Kidney glomerular epithelial cell (primary cell): ENCODE results near the gene MATN1.

Source experiments
- DNase-seq: peaks from one replicate; lab custom pipeline; 2025; lab: John Stamatoyannopoulos, UW

Gene MATN1

GRCh38 chr1:30758121-30758688 lies 34.8 kb upstream of the MATN1 start:
- DNase-seq, result no peak

- DNase-seq, result no peak
Measured at GRCh38 chr1:30757352-30758120, 34.2 kb upstream of the MATN1 start, which contains the start of gene LAPTM5. TSS of gene LAPTM5 (minus strand) at chr1:30757774. CDS start at chr1:30757745, 29 bp downstream.

GRCh38 chr1:30756545-30757351 lies 33.4 kb upstream of the MATN1 start:
- peak; percentile 20 for DNase-seq

DNA sequence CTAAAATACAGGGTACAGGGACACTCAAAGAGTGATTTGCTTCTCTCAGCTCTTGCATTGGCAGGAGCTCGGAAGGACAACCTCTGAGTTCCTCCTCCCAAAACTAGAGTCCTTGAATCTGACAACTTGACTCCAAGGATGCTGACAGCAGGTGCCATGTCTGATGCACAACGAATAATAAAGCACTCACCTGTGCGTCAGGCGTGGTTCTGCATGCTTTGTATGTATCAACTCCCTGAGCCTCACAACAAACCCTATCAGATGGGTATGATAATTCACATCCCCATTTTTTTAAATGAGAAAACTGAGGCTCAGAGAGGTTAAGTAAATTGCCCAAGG lies 32.8 kb upstream of the MATN1 start:
- DNase-seq, result no peak

- no peak for DNase-seq
Measured at GRCh38 chr1:30755746-30756145, 32.4 kb upstream of the MATN1 start.

- DNase-seq, result no peak
Measured at GRCh38 chr1:30755334-30755733, 31.9 kb upstream of the MATN1 start.

DNA sequence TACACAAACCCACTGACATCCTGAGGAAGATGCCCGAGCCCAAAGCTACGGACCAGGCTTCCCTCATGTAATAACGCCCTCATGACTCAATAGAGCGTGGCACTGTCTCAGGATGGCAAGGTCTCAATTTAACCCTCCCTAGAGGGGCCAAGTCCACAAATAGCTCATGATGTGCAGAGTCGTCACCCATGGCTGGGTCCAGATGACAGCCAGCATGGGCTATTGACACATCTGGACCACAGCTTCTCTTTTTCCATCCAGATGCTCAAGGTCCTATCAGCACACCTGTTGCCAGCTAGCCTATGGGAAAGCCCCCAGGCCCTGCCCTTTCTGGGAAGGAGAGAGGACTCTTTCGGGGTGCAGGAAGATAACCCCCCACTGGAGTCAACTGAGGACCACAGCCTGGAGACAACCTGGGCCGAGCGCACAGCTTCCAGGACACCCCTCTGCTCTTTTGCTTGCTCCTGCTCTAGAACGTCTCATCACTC lies 31.3 kb upstream of the MATN1 start:
- DNase-seq, result no peak

DNA sequence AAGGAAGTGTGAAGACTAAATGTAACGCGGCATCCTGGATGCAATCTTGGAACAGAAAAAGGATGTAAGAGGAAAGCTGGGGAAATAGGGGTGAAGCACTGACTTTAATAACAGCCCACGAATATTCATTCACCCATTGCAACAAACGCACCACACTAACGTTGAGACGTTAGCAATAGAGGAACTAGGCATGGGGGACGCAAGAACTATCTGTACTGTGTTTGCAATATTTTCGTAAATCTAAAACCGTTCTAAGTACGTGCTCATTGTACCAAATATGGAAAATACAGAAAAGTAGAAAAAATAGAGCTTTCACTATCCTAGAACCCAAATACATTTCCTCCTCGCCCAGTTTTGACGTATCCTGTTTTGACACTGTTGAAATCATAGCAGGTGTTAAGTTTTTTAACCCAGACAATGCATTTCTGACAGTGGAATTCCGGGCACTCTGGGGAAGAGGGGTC lies 30.3 kb upstream of the MATN1 start:
- no peak for DNase-seq

DNA sequence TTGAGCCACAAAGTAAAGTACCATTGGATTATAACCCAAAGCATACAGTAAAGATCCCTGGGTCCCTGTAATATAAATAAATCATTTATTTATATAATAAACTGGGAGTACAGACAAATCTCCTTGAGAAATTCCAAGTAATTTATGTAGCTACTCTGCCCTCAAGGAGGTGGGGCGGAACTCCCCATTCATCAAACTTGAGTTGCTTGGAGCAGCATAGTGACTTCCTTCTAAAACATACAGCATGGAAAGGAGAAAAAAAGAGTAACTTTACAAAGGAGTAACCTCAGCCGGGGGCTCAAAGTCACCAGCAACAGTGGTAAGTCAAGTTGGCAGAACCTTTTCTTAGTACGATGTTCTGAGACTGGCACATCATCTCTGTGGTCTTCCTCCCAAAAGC lies 29.7 kb upstream of the MATN1 start:
- DNase-seq, result no peak

DNA sequence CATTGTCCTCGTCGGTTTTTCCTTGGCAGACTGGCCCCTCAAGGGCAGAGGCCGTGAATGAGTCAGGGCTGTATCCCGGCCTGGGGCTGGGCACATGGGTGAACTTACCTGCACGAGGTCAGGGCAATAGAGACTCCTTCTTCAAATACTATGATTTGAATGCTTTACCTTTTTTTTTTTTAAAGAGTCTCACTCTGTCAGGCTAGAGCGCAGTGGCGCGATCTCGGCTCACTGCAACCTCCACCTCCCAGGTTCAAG lies 29.2 kb upstream of the MATN1 start:
- no peak for DNase-seq

DNA sequence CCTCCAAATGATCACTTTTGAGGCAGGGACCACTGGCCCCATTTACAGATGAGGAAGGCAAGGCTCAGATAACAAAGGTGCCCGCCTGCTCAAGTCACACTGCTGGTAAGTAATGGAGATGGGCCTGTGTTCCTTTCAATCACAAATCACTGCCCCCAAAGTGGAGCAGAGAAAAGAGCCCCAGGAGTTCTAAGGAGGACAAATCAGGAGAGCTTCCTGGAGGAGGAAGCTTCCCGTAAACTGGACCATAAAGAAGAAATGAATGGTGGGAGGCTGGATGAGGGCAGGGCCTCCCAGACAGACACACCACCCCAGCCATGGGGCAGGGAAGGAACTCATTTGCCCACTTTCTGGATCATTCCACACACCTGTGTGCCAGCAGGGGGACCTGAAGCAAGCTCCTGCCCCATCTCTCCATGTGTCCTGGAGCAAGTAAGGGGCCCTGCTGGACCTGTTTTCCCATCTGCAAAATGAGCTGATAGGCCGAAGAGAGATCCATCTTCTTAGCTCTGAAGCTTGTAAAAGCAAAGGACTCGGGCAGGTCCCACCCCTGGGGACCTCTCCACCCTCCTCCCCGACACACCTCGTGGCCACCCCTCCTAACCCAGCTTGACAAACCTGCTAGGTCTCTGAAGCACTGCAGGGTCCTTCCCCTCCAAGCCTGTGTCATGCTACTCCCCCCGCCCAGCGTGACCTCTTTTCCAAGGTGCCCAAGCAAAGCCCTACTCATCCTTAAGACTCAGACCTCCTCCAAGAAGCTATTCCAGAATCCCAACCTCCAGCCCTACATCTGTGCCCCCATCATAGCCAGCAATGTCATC lies 28.7 kb upstream of the MATN1 start:
- no peak for DNase-seq

DNA sequence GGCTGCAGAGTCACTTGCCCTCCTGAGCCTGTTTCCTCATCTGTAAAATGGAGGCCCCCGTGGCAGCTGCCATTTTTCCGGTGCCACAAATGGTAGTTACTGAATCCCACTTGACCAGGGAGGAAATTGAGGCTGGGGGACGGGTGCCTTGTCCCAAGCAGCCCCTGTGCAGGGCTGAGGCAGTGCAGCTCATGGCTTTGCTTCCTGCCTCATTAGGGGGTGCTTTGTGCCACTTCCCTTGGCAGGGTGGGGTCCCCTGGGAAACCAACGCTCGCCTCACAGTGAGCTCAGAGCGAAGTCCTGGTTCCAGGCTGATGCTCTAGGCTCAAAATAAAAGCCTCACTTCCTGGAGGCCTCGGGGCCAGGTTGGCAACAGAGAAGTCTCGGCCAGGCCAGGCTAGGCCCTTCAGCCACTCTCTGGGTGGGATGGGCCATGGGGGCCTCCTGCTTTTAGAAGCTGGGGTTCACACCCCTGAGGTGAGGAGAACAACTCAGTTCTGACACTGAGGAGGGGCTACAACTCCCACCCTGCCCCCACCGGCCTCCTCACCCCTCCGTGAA lies 27.4 kb upstream of the MATN1 start:
- DNase-seq, result no peak

DNA sequence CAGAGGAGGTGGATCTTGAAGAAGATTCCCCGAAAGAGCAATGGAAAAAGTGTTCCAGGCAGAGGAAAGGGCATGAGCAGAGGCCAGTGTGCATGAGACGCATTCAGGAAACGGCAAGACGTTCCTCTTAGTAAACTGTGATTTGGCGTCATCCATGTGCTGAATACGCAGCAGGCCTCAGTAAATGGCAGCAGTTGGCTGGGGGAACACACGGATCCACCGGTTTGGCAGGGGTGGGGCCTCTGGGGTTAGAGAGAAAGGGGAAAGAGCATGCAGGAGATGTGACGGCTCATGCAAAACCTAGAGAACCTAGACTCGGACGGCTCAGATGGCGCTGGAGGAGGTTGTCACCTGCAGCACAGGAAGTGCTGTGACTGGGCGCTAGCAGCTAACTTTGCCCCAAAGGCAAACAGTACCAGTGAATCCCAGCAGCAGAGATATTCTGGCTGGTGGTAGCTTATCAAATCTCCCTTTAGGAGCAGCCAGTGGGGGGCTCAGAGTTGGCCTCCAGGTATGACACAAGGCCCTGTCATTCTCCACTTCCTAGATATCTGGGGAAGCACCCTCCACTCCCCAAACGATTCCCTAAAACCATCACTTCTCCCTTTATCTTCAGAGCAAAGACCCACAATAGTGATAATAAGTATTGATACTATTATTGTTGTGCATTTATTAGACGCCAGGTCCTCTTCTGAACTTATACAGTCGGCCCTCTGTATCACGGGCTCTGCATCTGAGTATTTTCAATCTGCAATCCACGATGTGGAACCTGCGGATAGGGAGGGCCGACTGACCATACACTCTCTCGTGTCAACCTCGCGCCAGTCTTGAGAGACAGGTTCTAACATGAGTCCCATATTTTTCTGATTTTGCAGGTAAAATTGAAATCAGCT lies 26.6 kb upstream of the MATN1 start:
- DNase-seq, result no peak

DNA sequence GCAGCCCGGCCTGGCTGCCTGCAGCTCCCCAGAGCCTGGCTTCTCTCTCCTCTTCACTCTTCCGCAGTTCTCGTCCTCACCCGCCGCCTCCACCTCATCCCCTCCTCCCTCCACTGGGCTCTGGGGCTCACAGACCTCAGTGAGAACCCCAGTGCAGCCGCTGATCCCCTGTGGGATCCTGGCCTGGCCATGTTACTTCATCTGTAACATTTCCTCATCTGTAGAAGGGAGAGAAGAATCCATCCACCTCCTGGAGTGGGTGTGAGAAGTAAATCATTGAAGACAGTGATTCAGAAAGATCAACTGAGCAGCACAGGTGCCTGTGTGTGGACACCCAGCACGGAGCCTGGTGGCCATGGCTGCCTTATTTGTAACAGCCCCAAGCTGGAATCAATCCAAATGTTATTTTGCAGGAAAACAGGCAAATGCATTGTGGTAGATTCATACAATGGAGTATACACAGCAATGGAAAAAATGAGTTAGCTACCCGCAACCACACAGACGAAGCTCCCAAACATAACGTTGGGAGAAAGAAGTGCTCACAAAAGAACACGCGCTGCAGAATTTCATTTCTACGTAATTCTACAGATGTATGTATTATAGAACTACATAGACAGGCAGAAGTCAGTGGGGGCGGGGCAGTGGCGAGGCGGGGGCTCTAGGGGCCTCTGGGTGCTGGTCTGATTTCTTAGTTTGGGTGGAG lies 25.5 kb upstream of the MATN1 start:
- peak; percentile 59 for DNase-seq

DNA sequence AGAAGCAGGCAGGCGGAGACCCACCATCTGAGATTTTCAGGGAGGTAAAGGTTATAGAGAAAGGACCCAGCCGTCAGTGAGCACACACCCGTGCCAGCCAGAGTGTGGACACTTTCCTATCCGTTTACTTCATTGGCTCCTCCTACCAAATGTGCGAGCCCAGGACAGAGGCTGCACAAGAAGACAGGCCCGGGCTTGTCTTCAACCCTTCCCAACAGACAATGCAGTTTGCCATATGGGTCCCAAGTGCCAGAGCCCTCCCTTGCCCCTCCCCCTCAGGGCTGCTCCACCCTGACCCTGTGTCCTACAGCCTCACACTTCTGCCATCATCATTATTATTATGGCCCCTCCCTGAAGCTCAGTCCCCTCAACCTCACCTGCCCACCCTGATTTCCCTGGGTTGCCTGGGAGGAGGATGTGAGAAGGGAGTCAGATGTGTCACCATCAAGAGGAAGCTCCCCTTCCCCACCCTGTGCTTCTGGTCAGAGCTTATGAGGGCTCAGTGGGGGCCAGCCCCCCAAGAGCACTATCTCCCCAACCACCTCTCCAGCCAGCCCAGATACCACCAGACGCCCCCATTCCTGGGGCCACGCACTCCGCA lies 24.8 kb upstream of the MATN1 start:
- DNase-seq, result no peak

- no peak for DNase-seq
Measured at GRCh38 chr1:30747033-30748008, 23.9 kb upstream of the MATN1 start.

DNA sequence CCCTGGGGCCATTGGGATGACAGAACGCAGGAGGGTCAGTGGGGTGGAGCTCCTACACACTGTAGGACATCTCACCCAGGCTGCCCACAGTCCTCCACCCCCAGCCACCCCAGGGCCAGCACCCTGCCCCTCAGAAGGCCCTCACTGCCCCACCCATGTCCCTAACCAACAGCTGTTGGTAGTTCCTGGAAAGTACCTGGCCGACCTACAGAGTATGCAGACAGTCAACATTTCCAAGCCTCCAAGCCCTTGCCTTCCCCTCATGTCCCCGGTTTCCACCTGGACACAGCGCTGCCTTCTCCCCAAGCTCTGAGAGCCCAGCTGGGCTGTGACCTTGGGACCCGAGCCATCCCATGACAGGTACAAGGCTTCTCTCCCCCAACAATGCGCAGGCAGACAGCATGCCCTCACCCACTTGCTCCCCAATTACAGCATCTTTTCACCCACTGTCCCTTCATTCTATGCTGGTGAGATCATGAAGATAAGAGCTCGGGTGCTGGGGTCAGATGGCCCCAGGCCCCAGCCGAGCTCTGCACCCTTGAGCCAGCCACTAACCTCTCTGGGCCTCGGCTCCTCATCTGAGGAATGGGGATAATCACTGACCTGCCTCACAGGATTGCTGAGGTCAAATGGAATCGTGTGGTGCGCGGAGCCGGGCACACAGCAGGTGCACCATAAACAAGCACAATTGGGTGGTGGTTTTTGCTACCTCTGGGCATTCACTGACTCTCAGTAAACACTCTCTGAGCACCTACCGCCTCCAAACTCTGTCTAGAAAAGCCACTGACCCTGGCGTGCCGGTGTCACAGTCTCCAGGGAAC lies 23.0 kb upstream of the MATN1 start:
- DNase-seq, result no peak

- DNase-seq, result no peak
Measured at GRCh38 chr1:30745834-30746208, 22.4 kb upstream of the MATN1 start.
